Islet of Langerhans (tissue), 1 donor: ENCODE data around the gene CDH13.

Experiments
- FAIRE-seq: peaks from one replicate; lab custom pipeline; 2011; peaks lifted over from hg19 to GRCh38; lab: Jason Lieb, UNC

Gene CDH13

DNA sequence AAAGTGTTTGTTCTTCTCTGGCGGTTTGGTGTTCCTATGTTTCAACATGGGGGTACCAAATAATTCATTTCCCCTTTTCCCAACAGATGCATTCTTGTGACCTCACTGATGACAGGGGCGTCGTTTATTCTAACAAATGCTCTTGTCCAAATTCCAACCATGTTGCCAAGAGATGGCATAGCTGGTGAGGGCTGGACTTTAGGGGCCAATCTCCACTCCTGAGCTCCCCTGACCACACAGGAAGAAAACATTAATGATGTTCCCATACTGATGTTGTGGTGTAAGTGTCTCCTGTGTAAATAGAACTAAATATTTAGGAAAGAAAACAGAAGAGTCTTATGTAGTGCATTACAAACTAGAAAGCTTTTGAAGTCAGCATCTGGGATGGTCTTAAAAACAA is 431.6 kb downstream of the CDH13 start:
- FAIRE-seq: no peak

DNA sequence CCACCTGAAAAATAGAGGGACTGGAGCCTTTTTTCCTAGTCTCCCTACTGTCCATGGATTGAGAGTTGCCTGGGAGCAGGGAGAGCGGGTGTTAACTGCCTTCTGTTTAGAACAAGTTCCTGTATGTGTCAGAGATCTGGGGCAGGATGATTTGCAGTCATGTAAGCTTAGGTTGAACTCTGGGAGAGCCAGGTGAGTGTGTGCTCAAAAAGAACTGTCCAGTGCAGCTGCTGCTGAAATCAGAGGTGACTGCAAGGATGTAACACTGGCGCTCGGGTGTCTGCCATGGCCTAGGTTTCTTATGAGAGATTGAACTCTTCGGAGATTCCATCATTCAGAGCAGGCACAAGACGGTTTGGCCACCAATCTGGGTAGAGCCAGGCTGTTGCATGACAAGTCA is 432.5 kb downstream of the CDH13 start:
- no peak for FAIRE-seq

DNA sequence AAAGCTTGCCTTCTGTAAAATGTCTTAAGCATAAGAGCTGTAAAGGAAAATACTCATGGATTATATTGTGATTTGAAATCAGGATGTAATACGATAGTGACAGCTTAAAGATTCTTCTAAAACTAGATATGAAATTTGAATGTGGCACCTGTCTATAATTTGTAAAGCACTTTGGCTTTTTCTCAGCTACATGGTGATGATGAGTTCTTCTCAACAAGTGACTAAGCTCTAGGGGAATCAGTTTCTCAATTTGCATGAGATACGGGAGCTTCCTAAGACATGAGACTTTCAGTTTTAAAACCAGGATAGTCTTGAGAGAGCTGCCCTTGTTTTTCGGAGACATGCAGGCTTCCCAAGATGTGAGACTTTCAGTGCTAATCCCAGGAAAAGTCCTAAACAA is 439.2 kb downstream of the CDH13 start:
- FAIRE-seq: no peak

DNA sequence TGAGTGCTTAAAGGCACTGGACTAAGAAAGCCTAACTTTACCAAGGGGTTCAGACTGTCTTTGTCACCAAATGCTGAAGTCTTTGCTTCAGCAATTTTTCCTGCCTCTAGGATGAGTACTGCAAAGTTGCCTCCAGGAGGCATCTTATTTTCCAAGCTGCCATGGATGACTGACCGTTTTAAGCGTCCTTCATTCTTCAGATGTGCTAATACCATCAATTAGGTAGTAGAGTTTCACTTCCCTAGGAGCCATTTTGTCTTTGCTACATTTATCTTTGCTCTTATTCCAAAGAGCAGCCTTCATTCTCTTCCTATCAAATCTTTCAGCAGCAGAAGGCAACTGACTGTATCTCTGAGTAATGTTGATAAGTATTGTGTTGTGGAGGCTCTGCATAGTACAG is 440.1 kb downstream of the CDH13 start:
- no peak for FAIRE-seq

DNA sequence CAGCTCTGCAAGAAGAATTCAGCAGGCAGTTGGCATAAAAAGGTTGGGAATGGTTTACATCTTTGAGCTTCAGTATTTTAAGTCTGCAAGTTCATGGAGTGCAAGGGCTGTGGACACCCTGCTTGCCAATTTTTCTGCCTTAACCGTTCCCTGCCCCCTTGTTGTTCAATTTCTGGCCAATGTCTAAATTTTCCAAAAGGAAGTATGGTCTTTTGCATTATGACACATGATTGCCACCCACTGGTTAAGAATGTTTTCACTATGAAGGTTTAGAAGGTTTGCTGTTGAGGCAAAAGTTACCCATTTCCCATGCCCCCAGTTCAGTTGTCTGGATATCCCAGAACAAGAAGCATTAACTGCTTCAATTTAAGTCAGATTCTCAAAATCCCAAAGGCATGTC is 441.9 kb downstream of the CDH13 start:
- FAIRE-seq: no peak

DNA sequence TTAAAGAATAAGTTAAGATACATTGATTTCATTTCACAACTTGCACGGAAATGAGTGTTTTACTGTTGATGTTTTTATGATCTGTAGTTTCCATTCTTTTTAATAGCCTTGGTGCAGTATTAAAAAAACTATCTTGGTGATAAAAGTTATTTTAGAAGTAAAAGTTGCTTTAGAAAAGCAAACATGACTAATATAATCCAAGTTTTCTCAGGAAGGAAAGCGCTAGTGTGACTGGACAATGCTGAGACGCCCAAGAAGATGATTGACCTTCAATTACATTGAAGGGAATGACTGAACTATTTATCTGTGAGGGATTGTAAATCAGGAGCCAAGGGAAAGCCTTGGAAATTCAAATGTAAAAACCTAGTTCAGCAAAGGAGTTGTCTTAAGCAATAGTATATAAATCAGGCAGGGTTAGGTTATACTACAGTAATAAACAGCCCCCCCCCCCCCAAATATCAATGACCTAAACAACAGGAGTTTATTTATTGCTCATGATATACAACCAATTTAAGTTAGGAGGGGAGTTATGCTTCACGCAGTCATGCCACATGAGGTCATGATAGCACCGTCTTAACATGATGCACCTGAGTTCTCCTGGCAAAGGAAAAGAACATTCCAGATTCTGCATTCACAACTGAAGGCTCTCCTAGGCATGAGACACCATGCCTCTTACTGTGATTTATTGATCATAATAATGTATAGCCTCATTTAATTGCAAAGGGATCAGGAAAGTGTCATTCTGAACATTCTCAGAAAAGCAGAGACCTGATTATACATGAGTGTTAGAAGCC is 443.8 kb downstream of the CDH13 start:
- FAIRE-seq: no peak

DNA sequence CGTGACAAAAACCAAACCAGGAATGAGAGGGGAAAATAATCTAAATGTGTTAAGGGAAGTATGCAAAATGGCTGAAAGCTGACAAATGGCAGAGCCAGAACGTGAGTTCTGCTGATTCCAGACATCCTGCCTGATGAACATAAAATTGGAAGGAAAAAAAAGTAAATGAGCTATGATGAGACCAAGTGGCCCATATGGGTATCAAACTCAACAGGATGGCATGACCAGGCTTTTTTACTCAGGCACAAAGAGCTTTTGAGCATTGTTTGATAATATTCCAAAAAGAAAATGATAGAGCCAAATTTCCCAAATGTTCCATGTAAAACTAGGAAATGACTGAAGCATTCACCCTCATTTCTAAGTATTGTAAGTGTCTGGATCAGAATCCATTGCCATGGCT is 449.2 kb downstream of the CDH13 start:
- no peak for FAIRE-seq

DNA sequence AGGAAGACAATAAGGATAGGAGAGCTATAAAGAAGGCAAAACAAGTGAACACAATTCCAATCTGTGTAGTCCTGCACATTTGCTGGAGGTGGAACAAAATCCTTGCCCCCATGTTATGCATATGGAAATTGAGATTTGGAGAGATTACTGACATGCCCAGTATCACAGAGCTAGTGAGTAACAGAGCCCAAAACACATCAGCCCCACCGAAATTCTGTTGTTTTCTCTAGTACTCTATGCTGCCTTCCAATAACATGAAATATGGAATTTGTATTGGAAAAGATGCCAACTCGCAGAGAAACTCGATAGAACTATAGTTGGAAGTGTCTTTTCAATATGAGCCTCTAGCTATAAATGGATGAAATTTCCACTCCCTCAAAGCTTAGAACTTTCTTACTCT is 456.6 kb downstream of the CDH13 start:
- no peak for FAIRE-seq

DNA sequence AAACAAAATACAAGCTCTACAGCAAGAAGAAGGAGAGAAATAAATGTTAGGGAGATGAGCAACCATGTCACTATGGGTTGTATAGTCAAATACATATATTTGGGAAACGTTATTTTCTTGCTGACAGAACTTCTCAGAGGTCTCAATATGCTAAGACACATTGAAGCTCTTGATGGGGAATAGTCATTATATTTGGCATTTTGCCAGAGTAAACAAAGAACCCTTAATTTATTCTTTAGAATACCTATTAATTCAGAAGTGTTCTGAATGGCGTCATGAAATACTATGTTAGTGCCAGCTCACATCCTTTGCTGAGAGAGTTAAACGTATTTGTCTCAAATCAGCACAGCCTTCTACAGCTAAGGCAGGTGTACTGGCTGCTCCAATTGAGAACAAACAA is 458.9 kb downstream of the CDH13 start:
- no peak for FAIRE-seq

DNA sequence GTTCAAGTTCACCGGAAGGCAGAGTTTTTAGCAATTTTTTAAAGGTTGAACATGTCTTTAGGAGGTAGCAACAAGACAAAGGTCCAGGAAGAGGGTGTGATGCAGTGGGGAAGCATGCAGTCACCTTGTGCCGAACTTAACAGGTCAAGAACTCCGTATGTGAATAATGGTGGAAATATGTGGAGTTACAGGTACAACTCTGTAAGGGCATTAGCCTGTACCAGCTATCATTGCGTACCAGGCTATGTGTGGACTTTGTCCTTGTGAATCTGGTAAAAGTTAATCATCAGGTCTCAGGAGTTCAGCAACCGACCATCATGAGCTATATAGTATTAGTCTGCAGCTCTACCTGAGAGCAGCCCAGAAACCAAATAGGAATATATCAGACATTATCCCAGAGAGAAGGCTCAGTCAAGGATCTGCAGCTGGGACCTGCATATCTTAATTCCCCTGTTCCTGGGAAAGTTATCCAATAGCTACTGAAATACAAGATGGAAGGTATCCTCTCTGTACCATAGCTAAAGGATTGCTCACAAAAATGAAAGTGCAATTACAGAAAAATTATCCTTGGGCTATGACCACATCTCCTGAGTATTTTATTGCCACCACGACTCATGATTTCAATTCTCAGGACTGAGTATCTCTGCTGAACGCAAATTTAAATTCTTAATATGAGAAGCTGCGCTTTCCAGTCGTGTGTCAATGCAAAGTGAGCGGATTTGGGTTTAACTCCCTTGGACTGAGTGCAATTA is 469.3 kb downstream of the CDH13 start:
- FAIRE-seq: no peak

DNA sequence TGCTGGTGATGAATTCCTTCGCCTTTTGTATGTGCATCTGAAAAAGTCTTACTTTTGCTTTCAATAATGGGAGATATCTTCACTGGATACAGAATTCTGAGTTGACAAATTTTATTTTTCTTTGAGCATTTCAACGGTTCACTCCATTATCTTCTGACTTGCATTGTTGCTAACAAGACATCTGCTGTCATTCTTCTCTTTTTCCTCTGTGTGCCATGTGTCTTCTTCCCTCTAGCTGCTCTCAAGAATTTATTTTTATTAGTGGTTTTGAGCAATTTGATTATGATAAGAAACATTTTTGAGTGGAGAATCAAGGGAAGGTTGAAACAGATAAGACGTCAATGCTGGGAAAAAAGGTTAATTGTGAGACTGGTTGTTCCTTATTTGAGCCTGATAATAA is 471.8 kb downstream of the CDH13 start:
- no peak for FAIRE-seq

DNA sequence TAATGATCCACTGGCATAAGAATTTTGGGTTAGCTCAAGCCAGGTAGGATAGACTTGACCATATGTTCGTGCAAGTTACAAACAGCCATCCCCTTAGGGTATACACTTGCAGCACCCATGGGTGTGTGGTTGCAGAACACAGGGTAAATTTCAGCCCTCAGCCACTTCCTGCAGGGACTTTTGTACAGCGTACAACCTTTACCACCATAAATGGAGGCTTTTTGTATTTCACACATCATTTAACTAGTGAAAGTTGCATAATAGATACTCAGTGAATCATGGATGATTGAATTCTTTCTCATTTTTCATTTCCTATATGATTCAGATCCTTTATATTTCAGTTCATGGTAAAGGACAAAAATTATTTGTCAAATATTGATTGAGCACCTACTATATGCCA is 473.9 kb downstream of the CDH13 start:
- no peak for FAIRE-seq

DNA sequence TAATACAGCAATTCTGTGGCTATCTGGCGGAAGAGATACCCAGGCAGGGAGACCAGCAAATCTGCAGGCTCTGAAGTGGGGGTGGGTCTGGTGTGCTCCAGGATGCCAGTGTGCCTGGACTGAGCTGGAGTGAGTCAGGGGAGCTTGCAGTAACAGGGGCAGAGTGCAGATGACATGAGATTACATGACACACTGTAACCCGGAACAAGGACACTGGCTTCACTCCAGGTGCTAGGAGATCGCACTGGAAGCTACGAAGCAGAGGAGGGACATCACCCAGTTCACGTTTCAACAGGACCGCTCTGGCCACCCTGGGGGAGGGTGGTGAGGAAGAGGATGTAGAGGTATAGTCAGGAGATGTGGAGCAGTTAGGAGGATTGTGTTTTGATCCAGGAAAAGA is 475.6 kb downstream of the CDH13 start:
- no peak for FAIRE-seq

DNA sequence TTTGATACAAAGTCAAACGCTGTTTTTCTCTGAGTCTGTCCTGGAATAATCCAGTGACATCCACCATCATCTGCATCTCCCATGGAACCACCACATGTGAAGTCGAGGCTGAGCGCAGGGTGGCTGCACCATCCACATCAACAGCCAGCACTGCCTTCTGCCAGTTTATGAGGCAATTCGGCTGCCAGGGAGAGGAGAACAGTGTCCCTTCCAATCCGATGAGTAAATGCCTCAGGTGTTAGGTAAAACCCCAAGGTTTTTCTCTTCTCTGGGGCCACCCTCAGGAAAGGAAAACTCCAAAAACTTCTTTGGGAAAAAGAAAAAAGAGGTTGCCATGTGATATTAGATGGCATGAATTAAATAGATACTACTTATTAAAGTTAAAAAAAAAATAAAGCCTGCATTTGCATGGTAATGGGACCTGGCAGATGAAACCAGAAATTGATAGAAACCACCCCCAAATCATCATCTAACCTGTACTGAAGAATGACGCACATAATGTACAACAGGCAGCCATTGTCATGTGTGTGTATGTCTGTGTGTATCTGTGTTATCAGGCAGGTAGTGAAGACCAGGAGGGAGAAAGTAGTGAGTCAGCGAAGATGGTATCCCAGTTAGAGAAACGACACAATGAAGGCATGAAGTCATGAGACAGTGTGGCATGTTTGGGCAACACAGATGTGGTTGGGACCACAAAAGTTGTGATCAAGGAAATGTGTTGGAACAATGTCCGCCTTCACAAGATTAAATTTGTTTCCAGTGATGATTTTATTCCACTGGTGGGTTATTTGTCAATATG is 478.7 kb downstream of the CDH13 start:
- no peak for FAIRE-seq

DNA sequence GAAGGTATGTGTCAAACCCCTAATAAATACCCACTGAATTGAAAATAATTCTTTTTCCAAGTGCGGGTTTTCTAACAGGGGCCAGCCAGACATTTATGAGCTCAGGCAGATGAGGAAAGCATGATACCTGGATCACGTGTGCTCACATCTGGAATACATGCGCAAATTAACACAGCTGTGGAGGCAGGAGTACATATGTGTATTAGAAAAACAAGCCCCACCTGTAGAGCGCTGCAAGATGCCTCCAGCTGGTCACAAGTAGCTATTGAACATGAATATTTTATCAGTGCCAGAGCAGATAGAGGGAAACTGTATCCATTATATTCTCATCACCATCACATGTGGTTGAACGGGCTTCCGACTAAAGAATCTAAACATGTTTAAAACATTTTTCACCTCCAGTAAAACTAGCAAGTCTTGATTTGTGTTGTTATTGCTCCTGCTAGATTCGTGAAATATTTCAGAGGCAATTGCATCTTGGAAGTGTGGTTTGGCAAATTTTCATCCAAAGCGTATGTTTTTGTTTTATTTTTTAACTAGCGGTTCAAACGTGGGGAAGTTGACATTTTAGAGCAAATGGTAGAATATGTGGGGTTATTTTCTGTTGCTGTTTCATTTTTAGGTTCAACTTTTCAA is 482.8 kb downstream of the CDH13 start:
- FAIRE-seq: no peak

DNA sequence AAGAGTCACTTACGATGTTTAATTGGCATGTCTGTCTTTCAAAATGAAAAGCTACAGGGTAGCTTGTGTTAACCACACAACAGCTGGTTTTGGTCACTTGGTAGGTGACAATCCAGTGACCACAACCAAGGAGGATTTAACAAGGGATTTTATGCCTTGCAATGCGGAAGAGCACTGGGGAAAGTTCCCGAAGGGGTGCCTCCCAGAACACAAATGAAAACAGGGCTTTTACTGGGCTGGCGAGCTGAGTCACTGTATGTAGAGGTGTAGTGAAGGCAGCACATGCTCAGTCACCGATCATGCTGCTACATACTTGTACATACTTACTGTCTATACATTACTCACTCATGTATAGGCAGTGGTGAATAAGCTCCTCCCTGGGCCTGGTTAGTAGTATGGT is 483.5 kb downstream of the CDH13 start:
- no peak for FAIRE-seq

DNA sequence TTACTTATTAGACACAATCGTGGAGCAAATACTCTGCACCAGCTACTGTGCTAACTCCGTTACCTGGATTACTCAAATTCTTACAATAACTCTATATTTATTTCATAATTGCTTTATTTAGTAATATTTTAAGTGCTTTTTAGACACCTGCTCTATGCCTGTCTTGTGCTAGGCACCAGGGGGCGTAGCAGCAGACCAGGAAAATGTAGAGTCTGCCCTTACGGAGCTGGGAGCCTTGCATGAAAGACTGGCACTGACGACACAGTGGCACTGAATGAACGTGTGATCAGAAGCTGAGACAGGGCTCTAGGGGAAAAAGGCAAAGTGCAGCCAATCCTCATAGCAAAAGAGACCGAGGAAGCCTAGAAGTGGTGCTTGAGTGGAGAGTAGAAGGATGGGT is 486.5 kb downstream of the CDH13 start:
- no peak for FAIRE-seq

DNA sequence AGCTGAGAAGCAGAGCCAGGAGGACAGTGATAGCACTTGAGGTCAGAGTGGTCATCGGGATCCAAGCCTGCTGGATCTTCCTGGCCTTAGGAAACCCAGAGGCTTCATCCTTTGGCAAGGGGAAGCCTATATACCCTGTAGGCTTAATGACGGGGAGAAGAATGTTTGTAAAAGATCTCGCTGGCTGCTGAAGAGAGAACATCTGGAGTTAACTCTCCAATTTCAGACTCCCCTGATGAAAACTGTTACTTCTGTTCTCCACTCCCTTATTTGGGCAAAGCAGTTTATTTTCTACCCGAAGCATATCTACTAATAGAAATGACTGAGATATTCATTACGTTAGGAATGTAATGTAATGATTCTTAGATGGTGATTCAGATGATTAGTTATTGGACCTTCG is 487.0 kb downstream of the CDH13 start:
- FAIRE-seq: no peak

DNA sequence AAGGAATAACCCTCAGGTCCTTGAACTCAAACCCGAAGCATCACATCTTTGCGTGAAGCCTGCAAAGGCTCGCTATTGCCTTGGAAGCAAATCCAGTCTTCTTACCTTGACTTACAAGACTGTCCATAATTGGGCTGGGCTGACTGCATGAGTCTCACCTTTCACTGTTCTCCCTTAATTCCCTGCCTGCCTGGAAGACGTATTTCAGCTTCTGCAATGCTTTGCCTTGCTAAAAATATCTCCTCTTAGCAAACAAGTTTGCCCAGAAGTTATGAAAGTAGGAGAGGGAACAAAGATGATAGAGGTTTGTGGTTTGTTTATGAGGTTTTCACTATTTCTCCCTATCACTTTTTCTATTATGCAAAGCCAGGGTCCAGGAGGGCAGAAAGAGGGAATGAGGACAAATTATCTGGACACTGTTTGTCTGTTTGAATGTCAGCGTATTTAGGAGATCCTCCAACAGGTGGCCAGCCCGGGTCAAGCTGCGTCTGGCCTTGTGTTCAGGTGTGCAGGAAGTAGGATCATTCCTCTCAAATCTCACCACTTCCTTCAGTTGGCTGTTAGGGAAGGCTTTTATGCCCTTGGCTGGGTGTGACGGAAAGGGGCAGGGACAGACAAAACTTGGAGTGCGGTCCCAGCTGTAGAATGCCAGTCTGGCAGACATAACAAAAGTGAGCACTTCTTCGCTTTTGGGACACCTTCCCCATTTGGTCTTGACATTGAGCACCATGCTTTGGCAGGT is 488.9 kb downstream of the CDH13 start:
- no peak for FAIRE-seq

DNA sequence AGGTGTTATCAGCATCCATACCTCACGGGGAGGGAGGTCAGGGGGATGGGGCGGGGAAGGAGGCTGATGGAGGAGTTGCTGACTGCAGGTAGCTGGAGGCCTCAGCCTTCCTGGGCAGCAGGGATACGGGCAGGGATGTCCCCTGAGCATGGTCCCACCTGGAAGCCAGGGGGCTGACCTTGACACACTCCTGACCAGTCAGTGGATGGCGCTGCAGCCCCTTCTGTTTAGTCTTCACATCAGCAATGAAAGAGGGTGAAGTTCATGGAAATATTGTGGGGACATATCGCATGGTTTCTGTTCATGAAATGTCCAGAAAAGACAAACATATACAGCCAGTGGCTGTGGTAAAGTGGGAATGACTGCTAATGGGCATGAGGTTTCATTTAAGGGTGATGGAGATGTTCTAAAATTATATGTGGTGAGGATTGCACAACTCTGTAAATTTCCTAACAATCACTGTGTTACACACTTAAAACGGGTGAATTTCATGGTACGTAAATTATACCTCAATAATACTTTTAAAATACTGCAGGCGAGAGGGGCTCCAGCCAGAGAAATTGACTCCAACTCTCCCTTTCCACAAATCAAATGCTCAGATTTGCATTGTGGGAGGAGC is 489.6 kb downstream of the CDH13 start:
- FAIRE-seq: no peak

DNA sequence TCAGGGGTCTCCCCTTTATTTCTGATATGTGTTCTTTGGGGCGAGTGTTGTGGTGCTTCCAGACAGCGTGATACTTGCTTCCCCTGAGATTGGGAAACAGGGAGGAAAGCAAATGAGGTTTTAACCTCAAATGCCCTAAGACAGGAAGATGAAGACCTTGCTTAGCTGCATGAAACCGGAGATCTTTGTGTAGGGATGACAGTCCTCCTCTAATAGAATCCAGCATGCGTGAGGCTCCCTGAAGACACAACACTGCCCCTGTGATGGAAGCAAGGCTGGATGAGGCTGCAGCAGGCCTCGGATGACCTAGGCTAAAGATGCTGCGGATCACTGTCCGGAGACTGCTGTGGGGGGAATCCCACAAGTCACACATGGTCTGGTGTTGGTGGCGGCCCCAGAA is 491.0 kb downstream of the CDH13 start:
- FAIRE-seq: no peak

DNA sequence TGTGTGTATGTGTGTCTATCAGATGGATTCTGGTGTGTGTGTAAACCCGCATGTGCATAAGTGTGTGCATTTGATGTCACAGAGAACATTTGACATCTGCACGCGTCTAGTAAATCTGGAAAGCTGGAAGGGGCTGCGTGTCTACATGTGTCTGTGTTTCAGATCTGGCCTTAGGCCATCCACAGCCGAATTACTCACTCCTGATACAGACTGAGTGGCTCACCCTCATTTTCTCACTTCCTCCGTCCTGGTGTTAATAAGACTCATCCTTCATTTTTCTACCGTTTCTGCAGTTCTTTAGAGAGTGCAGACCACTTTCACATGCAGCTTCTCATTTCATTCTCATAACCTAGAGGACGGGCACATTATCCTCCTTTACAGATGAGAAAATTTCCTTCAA is 491.6 kb downstream of the CDH13 start:
- FAIRE-seq: no peak
